ENCODE results near the gene RANBP3L.

Gene RANBP3L

DNA sequence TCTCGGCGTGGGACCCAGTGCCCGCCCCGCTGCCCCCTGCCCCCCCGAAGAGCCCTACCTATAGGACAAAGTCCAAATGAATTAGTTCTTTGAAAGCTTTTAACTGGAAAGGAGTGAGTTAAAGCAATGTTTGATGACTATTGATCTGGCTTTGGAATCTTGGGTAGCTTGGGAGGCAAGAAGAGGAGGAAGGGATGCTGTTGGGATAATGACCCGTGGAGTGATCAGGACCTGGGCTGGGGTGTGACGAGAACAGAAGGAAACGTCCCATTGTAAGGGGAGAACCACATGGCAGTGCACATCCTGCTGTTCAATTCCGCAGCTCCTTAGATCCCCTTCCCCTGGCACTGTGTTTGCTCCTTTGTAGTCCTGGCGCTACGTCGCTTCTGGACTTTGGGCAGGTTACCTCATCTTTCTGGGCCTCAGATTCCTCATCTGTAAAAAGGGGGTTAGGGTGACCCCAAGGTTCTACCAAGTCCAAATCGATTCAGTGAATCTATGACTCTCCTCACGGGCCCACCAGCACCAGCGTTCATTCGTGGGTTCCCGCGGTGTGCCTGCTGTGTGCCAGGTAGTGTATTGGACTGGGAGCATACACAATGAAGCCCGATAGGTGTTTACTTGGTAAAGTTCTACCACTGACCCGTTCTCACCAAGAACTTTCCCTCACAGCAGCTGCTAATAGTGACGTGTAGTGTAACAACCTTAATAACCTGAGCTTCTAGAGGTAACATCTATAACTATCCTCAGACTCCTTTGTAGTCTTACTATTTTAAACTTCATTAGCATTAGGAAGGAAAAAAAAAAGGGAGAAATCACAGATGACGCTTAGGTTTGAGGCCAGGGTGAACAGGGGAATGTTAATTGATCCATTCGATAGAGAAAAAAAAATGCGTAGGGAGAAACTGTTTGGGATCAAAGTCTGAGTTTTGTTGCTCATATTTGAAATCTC lies 58.9 kb downstream of the RANBP3L start:
- no peak for DNase-seq

DNA sequence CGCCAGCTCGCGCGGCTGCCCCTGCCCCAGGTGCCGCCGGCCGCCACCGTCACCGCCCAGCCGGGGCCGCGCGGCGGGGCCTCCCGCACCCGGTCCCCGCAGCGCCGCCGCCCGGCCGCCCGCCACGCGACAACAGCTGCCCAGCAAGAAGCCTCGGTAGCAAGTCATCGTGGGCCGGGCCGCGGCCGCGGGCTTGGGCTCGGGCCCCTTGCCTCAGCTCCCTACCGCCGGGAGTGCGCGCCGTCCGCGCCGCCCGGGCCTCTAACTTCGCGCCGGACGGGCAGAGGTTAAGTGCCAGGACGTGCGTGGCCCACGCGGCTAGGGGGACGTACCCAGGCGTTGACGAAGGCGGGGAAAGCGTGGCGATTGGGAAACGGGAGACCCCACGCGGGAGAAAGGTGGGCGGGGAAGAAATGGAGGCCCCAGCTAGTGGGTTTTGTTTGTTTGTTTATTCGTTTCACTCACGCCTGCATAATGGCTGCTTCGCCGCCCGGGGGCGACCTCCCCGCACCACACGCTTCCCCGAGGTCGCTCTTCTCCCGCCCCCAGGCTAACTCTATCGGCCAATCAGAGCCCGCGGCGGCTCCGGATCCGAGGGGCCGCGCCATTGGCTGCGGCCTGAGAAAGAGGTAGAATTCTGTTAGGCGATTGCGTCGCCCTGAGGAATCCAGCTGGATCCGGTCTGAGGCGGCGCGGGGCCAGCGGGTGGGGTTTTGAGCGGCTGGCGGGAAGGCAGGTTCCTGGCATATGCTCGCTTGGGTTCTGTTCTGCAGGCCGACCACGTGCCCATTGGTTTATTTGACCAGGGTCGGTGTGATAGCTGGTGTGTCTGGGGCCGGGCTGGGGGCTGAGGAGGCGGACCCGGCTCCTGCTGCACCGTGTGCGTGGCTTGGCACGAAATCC lies 59.8 kb downstream of the RANBP3L start, which contains the start of gene NADK2:
Gene NADK2, minus strand, starts transcription at position 295 of the 903 bp plus-strand sequence. Its CDS starts 127 bp downstream, at position 168.
- DNase-seq: peak; percentile 97

DNA sequence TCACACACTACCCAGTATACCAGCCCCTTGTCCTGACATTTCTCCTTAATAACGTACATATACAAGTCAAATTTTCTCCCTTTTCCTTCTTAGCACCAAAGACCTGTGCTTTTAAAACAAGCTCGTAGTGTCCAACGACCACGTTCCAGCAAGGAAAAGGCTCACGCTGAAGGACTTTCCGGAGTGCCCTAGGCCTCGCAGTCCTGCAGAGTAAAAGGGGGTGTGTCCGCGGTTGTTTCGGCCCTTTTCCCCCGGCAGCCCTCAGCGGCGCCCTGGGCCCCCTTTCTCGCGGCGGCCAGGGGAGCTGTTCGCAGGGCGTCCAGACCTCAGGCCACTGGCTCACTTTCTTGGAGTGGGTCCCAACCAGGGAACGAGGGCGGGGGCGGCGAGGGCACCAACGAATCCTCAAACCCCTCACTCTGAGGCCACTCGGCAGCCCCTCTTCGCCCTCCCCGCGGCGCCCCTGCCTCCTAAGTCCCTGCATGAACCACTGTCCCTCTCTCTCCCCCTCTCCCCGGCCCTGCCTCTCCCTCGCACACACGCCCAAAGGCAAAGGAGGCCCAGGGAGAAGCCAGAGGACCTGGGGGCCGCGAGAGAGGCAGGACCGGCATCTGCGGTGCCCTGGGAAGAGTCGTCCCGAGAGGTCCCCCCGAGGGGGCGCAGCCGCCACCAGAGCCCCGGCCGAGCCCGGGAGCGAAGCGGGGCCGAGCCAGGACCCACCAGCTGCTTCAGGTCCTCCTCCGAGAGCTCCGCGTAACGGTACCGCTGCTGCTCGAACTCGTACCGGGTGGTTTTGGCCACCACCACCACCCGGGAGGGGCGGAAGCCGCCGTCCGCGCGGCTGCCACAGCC lies 60.7 kb downstream of the RANBP3L start:
- peak; percentile 71 for DNase-seq

DNA sequence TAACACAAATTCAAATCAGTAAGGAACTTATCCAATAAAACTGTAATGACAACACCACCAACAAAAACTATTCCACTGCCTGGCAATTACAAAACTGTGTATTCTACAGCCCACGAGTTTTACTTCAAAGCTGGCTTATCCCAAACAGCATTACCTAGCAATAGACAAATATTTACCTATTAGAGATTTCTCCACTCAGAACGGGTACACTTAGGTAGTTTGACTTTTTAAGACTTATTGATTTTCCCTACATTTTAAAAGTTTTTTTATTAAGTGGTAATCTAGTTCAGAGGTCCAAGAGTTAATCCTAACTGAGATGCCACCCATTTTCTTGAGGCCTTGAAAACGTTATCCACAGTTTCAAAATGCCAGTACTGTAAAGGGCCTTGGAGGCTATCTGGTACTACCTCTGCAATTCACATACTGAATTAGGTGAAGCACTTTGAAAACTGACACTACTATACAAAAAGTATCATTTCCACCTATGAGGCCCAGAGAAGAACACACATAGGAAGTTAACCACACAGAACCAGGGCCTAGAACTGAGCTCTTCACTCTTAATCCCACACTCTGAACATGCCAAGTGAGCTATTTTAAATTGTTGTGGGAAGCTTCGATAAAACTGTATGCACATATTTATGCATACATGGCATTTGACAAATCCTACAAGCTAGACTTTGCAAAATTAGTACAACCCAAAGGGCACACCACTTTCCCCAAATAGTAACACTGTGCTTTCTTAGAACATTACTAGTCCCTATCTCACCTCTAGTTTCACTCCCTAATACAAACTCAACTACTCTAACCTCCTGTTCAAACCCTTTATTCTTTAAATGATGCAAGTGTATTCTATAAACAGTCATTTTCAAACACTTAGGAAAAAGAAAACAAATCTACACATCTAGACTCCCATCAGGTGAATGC lies 62.1 kb downstream of the RANBP3L start:
- no peak for DNase-seq

DNA sequence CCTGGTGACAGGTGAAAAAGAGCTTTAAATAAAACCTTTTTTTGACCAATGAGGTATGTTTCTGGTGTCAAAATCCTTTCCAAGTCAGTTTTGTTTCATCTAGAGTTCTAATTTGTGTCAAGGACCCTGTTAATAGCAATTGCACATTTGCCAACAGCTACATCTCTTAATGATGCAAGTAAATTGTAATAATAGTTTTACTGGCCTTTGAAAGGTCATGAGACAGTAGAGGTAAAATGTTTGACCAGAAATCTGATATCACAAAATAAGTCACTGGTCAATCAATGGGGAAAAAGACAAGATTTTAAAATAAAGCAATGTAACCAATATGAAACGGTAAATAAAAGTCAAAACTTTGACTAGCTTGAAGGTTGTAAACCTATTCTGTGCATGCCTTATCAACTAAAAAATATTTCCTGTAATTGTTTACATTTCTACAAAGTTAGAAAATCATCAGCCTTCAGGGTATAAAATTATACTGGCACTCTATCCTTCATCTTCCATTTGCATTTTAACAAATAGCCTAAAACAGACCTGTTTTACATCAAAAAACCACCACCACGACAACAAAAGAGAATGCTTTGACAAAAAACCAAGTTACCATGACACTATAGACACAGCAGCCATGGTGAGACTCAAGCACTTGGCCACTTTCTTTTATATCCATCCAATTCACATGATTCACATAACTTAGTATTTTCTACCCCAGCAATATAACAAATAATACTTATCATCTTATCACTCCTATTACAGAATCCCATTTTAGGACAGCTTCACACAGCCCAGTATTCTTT lies 63.0 kb downstream of the RANBP3L start:
- DNase-seq: no peak

DNA sequence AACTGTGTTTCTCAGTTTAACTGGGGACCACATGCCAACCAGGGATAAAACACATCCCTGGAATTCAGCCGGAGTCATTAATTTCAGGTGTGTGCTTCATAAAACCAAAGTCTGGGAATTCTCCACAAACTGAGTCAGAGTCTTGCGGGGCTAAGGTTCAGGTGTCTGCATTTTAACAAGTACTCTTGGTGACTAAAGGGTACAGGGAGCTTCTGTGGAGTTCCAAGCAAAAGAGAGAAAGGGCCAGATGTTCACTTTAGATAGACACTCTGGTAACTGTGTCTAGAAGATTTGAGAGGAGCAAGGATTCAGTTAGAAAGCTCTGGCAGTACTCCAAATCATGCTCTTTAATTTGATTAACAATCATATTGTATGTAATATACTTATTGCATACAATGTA lies 64.0 kb downstream of the RANBP3L start:
- DNase-seq: no peak

DNA sequence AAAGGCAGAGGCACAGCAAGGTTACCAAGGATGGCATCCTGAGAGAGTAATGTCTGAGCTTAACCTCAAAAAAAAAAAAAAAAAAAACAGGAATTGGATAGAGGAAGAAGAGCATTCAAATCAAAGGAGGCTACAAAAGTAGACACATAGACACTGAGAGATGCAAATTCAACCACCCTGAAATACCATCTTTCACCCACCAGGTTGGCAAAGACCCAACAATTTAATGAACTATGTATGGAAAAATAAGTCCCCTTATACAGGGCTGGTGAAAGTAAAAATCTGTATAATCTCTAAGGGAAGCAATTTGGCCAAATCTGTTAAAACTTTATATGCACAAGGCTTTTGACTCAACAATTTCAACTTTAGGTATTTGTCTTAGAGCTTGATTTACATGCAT lies 64.9 kb downstream of the RANBP3L start:
- no peak for DNase-seq

DNA sequence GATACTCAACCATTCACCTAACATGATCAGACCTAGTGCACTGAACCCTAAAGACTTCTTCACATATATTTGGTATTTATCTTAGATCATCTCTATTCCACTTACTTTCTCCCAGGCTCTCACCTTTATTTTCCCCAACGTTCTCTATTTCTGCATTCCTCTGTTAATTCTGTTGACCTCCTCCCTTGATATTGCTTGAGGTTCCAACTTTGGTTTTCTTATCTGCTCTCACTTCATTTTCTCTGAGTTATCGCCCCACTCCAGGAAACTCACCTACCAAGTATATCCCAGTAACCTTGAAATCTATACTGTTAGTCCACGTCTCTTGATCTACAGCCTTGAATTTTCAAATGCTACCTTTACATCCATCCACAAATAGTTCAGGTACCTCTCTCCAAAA lies 69.2 kb downstream of the RANBP3L start:
- no peak for DNase-seq

DNA sequence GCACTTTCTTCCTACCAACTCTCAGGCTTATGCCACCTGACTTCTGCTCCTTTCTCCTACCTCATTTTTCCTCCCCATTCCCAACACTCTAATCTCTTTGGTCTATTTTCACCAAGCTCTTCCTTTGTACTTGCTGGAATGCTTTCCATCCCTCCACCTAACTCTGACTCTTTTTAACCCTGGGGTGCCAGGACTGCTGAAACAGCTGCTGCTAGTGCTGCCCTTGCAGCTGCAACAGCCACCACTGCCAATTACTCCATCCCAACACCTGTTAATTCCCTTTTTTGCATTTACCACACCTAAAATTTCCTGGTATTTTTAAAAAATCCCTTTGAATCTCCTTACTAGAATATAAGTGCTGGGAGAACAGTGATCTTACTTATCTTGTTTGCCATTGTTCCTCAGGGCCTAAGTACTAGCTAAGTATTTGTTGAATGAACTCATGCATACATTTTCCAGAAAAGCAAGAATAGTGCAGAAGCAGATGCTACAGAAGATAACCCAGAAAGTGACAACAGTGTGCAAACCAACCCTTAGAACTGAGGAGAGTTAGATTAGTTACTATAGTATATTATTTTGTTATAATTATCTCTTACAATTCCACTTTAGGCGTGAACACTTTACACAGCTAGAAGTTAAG lies 71.4 kb downstream of the RANBP3L start:
- DNase-seq: no peak

DNA sequence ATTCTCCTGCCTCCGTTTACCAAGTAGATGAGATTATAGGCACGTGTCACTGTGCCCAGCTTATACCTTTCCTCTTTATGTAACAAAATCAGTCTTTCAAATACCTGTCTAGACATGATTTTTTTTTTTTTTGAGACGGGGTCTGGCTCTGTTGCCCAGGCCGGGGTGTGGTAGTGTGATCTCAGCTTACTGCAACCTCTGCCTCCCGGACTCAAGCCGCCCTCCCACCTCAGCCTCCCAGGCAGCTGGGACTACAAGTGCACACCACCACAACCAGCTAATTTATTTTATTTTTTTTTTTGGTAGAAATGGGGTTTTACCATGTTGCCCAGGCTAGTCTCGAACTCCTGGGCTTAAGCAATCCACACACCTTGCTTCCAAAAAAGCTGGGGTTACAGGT lies 73.2 kb downstream of the RANBP3L start:
- no peak for DNase-seq

DNA sequence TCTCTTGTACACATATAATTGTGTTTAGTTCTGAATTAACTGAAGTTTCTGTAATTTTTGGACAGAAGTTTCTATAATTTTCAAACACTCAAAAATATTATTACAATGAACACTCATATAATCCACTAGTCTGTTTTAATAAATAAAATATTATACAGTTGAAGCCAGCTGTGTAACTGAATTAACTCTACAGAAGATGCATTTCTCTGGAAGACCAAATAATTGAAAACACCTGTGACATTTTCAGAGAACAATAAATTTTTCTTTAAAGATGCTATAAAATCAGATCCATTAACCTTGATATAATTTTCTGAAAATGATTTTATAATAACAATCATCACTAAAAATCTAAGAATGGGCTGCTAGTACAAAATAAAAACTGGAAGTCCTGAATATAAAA lies 74.7 kb downstream of the RANBP3L start:
- no peak for DNase-seq

DNA sequence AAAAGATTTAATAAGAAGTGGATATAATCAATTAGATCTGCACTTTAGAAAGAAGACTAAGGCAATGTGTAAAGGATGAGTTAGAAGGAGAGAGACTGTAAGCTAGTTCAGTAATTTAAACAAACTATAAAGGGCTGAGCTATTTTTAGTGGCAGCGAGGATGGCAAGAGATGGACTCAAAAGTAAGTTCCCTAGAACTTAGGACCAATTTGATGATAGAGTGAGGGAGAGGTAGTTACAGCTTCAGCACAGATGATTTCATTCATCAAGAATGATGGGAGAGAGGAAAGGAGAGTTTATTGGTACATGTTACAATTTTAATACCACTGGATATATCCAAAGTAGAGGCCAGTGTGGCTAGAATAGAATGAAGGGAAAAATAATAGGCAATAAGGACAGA lies 79.1 kb downstream of the RANBP3L start:
- no peak for DNase-seq

DNA sequence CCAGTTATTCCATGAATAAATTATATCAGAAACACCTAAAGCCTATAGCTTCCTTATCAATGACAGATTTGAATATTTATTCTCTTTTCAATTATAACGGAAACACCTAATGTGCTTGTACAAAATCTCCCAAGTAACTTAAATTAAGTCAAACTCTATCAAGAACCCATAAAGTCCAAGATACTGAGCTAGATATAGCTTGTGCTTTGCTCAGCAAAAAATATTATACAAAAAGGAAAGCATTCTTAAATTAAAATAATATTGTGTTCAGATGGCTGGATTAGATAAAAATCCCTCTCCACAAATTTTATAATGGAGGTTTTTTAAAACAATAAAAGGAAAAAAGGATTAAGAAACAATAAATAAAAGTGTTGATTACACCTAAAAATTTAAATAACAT lies 83.7 kb downstream of the RANBP3L start:
- DNase-seq: no peak

DNA sequence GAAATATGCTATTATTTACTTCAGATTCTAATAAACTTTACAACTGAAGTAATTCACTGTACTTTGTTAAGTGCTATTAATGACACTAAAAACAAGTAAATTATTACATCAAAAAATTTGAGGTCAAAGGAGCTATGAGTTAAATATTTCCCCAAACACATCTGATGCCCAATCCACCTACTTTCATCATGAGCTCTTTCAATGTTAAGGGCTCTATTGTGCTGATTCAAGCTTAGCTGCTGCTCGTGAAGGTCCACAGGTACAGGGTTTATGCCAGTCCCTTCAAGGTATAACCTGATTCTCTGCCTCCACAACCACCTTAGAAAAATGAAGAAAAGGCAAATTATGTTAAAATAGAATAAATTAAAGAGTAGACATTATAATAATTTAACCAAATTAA lies 84.1 kb downstream of the RANBP3L start:
- DNase-seq: no peak

DNA sequence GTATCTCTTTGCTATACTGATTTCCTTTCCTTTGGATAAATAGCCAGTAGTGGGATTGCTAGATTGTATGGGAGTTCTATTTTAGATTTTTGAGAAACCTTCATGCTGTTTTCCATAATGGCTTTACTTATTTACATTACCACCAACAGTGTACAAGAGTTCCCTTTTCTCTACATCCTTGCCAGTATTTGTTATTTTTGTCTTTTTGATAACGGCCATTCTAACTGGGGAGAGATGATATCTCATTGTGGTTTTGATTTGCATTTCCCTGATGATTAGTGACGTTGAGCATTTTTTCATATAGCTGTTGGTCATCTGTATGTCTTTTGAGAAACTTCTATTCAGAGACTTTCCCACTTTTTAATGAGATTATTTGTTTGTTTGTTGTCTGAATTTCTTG lies 85.8 kb downstream of the RANBP3L start:
- no peak for DNase-seq

DNA sequence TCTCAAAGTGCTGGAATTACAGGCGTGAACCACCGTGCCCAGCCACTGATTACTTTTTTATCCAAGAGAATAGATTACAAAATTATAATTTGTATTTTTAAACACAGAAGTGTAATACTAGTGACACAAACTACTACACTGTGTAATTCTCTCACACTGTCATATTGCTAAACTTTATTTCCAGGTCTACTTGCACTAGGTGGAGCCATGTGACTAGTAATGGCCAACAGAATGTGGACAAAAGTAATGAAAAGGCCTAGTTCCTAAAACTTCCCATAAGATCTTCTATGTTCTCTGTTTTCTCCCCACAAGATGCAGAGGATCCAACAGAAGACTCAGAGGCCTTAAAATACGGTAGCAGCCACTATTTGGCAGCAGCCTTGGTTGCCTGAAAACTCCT lies 87.3 kb downstream of the RANBP3L start:
- DNase-seq: no peak

DNA sequence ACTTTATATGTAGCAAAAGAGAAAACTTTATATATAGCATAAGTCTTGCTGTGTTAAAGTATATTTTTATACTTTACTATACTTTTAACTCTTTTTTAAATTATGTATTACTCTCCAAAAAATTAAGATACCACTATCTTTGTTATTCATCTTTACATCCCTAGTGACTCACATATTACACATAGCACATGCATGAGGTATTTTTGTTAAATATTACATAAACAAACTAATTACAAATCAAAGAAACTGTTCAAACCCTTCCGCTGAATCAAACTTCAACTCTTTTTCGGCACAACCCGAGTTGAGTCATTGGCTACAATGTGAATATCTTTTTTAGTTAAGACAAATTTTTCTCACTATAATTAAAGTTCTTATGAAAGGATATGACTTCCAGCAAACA lies 92.0 kb downstream of the RANBP3L start:
- peak; percentile 40 for DNase-seq

DNA sequence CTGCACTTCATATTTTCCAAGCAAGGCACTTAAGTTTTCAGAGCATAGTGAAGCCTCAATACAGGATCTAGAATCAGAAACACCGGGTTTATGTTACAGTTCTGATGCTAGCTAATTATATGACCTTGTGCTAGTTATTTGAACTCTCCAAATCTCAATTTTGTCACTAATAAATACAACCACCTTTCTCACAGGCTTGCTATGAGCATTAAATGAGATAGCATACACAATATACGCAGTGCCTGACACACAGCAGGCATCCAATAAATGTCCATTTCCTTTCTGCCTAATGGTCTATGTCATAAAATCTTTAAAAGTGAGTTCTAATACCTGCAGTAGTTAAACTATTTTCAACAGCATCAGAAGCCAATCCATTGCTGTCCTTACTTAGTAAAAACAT lies 92.9 kb downstream of the RANBP3L start:
- no peak for DNase-seq

DNA sequence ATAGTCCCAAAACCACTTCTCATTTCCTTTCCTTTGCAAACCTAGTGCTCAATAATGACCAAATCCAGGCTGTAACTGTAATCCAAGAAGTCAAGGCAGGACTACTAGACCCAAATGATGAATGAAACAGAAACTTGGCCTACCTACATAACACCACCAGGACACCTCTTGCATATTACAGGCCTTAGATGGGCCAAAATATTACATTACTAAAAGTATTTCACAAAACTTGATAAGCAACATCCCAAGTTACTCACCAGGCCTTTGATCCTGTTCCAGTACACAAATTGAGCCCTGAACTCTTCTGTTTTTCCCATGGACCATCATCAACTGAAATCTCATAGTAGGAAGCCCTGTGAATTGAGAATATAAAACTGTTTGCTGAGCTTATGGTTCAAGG lies 94.8 kb downstream of the RANBP3L start:
- no peak for DNase-seq

DNA sequence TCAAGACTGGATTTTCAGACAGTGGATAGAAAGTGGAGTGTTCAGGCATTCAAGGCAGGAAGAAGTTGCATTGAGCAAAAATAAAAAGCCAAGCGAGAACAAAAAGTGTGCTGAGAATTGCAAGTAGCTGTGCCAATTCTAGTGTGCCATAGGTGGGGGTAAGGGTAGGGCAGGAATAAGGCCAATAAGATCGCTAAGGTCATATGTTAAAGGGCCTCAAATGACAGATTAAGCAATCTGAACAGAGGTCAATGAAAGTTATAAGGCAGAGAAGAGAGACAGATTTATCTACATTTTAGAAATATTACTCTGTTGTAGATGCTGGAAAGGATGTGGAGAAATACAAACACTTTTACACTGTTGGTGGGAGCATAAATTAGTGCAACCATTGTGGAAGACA lies 96.4 kb downstream of the RANBP3L start:
- DNase-seq: no peak

All from fibroblast of skin of back (primary cell).